Natural killer cell (primary cell): ENCODE data around the gene CCL28. TPM values are rescaled to one million over a fixed set of nuclear protein-coding genes. Genes with fewer than 3 reads are reported as not detected.
"Not testable (repeated sequence)": the region's sequence is repeated elsewhere in the genome, so short reads cannot be mapped to it uniquely, and the experiment has no call there.

ENCODE experiments used
- ATAC-seq, 3 donors: fragments of 150-1000 bp in 2 of 3; fragments of 200-7000 bp in 1 of 3; cut with Tn5 transposase; 1 replicate in 1 of 3; 2 replicates in 2 of 3; pipeline ENCODE4 v1.10.0; 2021; ENCODE audit warnings: mild to moderate bottlenecking in 2 of 3, moderate library complexity in 2 of 3
- DNase-seq, 2 donors: peaks; one replicate each; pipeline versions ENCODE4 v3.0.0 to v3.0.0-alpha.2; 2013 to 2021; ENCODE audit warnings: mixed read lengths in 1 of 2
- H3K27ac ChIP-seq: one replicate; pipeline ENCODE4 v1.5.1; 2013; ENCODE audit warnings: mild to moderate bottlenecking, low read length
- H3K27me3 ChIP-seq: one replicate; pipeline ENCODE4 v1.6.1; 2013; ENCODE audit warnings: low read length; ENCODE audit not compliant: control insufficient read depth, insufficient read depth
- H3K36me3 ChIP-seq: one replicate; pipeline ENCODE4 v1.6.1; 2013; ENCODE audit warnings: low read length; ENCODE audit not compliant: control insufficient read depth, insufficient read depth
- H3K4me1 ChIP-seq: one replicate; pipeline ENCODE4 v1.6.1; 2013; ENCODE audit warnings: low read length; ENCODE audit not compliant: control insufficient read depth, insufficient read depth
- H3K4me3 ChIP-seq: one replicate; pipeline ENCODE4 v1.5.1; 2013; ENCODE audit warnings: low read length
- H3K9me3 ChIP-seq: one replicate; pipeline ENCODE4 v1.6.1; 2013; ENCODE audit warnings: low read length; ENCODE audit not compliant: control insufficient read depth, insufficient read depth
- H3K27ac Mint-ChIP-seq, 2 donors: one replicate each; pipeline ENCODE4 v1.8.0; 2022; ENCODE audit warnings: mild to moderate bottlenecking in 2 of 2, mixed read lengths in 2 of 2, moderate library complexity in 1 of 2
- H3K27me3 Mint-ChIP-seq, 2 donors: one replicate each; pipeline ENCODE4 v1.8.0; 2022; ENCODE audit warnings: low read depth in 2 of 2, mixed read lengths in 2 of 2
- H3K36me3 Mint-ChIP-seq: one replicate; pipeline ENCODE4 v1.8.0; 2022; ENCODE audit warnings: mixed read lengths
- H3K4me1 Mint-ChIP-seq, 2 donors: one replicate each; pipeline ENCODE4 v1.8.0; 2022; ENCODE audit warnings: mixed read lengths in 2 of 2
- H3K4me3 Mint-ChIP-seq: one replicate; pipeline ENCODE4 v1.8.0; 2022; ENCODE audit warnings: mild to moderate bottlenecking, moderate library complexity, mixed read lengths
- H3K9me3 Mint-ChIP-seq, 2 donors: one replicate each; pipeline ENCODE4 v1.8.0; 2022; ENCODE audit warnings: mixed read lengths in 2 of 2
- CTCF ChIP-seq: fragments of 200-600 bp; IDR thresholded peaks from one replicate; pipeline ENCODE4 v1.8.0; 2022; ENCODE audit warnings: antibody characterized with exemption
- WGBS: methylation state at CpG from one replicate; pipeline ENCODE4 v1.1.7; 2013; ENCODE audit warnings: missing lambda C conversion rate; ENCODE audit not compliant: insufficient coverage; 5-methylcytosine and 5-hydroxymethylcytosine counted together
- intact Hi-C: fragments of 100-400 bp; cut with micrococcal nuclease; formaldehyde crosslinking; loops from one replicate; pipeline ENCODE4 v1.14.2; 2022
- total RNA-seq, 4 donors: library from RNA; stranded (reverse); fragments of 120-200 nt in 1 of 4; gene quantifications; one replicate each; pipeline versions ENCODE4 v1.2.3 to v1.2.4, GENCODE V29; 2013 to 2022

CCL28 gene
- total RNA-seq, 3 donors from 2014 or later (not counting 1 experiment from before 2014, with no cell fraction given): 17.5 to 25.8 (median 25.1) TPM

GRCh38 chr5:43412644-43413043 is 453 bp upstream of the CCL28 start:
- Mint-ChIP-seq H3K36me3 (no peaks in the 10 kb centered on the region), H3K27ac (no peak overlapping the region), H3K27me3 (no peaks in the 10 kb centered on the region), H3K4me1 (no peaks in the 10 kb centered on the region), H3K9me3 (no peaks in the 10 kb centered on the region), H3K4me3 (no peak overlapping the region)
- H3K27me3 ChIP-seq: no peaks in the 10 kb centered on the region
- no peaks in the 10 kb centered on the region for H3K9me3 ChIP-seq
- DNase-seq (no peak), ATAC-seq (no peak)
- TF ChIP-seq CTCF: no peak
- intact Hi-C loops: no loop called here
- no peaks in the 10 kb centered on the region for H3K4me1 ChIP-seq
- no peak overlapping the region for H3K4me3 ChIP-seq
- H3K27ac ChIP-seq: no peak overlapping the region
- H3K36me3 ChIP-seq: no peaks in the 10 kb centered on the region
- WGBS: 100% methylated on average over 1 of the region's 1 CpG

- DNase-seq: no peak
- Histone ChIP-seq H3K4me1 (no peaks in the 10 kb centered on the region), H3K36me3 (no peaks in the 10 kb centered on the region), H3K4me3 (no peak overlapping the region), H3K9me3 (no peaks in the 10 kb centered on the region), H3K27ac (no peak overlapping the region), H3K27me3 (no peaks in the 10 kb centered on the region)
- no peak for TF ChIP-seq CTCF
- no peak overlapping the region for H3K4me3 Mint-ChIP-seq
- WGBS: 97% methylated on average over 3 of the region's 3 CpGs
- no peaks in the 10 kb centered on the region for H3K4me1 Mint-ChIP-seq
- H3K9me3 Mint-ChIP-seq: no peaks in the 10 kb centered on the region
- intact Hi-C loops: no loop called here
- ATAC-seq: no peak
- H3K27me3 Mint-ChIP-seq: no peaks in the 10 kb centered on the region
- H3K27ac Mint-ChIP-seq: no peak overlapping the region
- H3K36me3 Mint-ChIP-seq: no peaks in the 10 kb centered on the region
These were observed 696 bp downstream of the CCL28 start for GRCh38 chr5:43411495-43411894.

GRCh38 chr5:43410414-43410813 is 1.8 kb downstream of the CCL28 start:
- ATAC-seq: no peak
- intact Hi-C loops: no loop called here
- Histone ChIP-seq H3K9me3 (no peaks in the 10 kb centered on the region), H3K36me3 (no peaks in the 10 kb centered on the region), H3K4me1 (no peaks in the 10 kb centered on the region), H3K27me3 (no peaks in the 10 kb centered on the region), H3K27ac (no peak overlapping the region), H3K4me3 (no peak overlapping the region)
- Mint-ChIP-seq H3K9me3 (peaks cover under 1 to 2% of the 10 kb centered on the region in 2 donors), H3K4me1 (no peaks in the 10 kb centered on the region), H3K27ac (no peak overlapping the region), H3K27me3 (no peaks in the 10 kb centered on the region), H3K4me3 (no peak overlapping the region), H3K36me3 (no peaks in the 10 kb centered on the region)
- WGBS: 93% methylated on average over 5 of the region's 7 CpGs
- no peak for TF ChIP-seq CTCF
- no peak for DNase-seq

GRCh38 chr5:43409809-43410271 is 2.4 kb downstream of the CCL28 start:
- Mint-ChIP-seq H3K36me3 (no peaks in the 10 kb centered on the region), H3K27me3 (no peaks in the 10 kb centered on the region), H3K4me1 (no peaks in the 10 kb centered on the region), H3K4me3 (no peak overlapping the region), H3K9me3 (peaks cover 2 to 6% of the 10 kb centered on the region in 2 donors), H3K27ac (no peak overlapping the region)
- no peak overlapping the region for H3K4me3 ChIP-seq
- WGBS: 82% methylated on average over 2 of the region's 2 CpGs
- intact Hi-C loops: no loop called here
- H3K4me1 ChIP-seq: no peaks in the 10 kb centered on the region
- no peak for ATAC-seq
- no peak for DNase-seq
- no peaks in the 10 kb centered on the region for H3K36me3 ChIP-seq
- H3K9me3 ChIP-seq: no peaks in the 10 kb centered on the region
- no peak overlapping the region for H3K27ac ChIP-seq
- no peak for TF ChIP-seq CTCF
- no peaks in the 10 kb centered on the region for H3K27me3 ChIP-seq

- H3K9me3 Mint-ChIP-seq, intact Hi-C loops: not testable (repeated sequence)
These were observed 9.6 kb downstream of the CCL28 start for GRCh38 chr5:43402524-43403066.

More at GRCh38 chr5:43402524-43403066, 9.6 kb downstream of the CCL28 start:
- not testable (repeated sequence) for H3K27ac ChIP-seq, DNase-seq, H3K4me1 Mint-ChIP-seq, H3K4me3 Mint-ChIP-seq, H3K27me3 Mint-ChIP-seq, H3K4me3 ChIP-seq, H3K9me3 ChIP-seq, H3K36me3 Mint-ChIP-seq, H3K27me3 ChIP-seq, H3K4me1 ChIP-seq, H3K27ac Mint-ChIP-seq, H3K36me3 ChIP-seq, ATAC-seq
- 93% methylated on average over 13 of the region's 16 CpGs for WGBS
